Adipocyte (in vitro differentiated cells): ENCODE data around the gene CCDC197.

Experiments used
- DNase-seq: peaks from one replicate; pipeline ENCODE4 v3.0.0-alpha.2; 2015; ENCODE audit warnings: low read depth
- H3K27me3 ChIP-seq: replicated peaks from 2 replicates; pipeline ENCODE4 v1.7.0; 2013; ENCODE audit warnings: mild to moderate bottlenecking, low read length, moderate library complexity; ENCODE audit not compliant: control insufficient read depth, insufficient read depth
- H3K36me3 ChIP-seq: 2 replicates; pipeline ENCODE4 v1.7.0; 2013; ENCODE audit warnings: low read length, mild to moderate bottlenecking, moderate library complexity; ENCODE audit not compliant: control insufficient read depth, insufficient read depth, severe bottlenecking
- H3K4me1 ChIP-seq: 2 replicates; pipeline ENCODE4 v1.7.0; 2013; ENCODE audit warnings: mild to moderate bottlenecking, low read length, moderate library complexity; ENCODE audit not compliant: control insufficient read depth, insufficient read depth
- H3K4me3 ChIP-seq: 2 replicates; pipeline ENCODE4 v1.7.0; 2013; ENCODE audit warnings: mild to moderate bottlenecking, low read length, moderate library complexity
- H3K9ac ChIP-seq: 2 replicates; pipeline ENCODE4 v1.7.0; 2013; ENCODE audit warnings: mild to moderate bottlenecking, low read length, moderate library complexity
- H3K9me3 ChIP-seq: 2 replicates; pipeline ENCODE4 v1.7.0; 2013; ENCODE audit warnings: mild to moderate bottlenecking, low read length, moderate library complexity; ENCODE audit not compliant: control insufficient read depth

Gene CCDC197

DNA sequence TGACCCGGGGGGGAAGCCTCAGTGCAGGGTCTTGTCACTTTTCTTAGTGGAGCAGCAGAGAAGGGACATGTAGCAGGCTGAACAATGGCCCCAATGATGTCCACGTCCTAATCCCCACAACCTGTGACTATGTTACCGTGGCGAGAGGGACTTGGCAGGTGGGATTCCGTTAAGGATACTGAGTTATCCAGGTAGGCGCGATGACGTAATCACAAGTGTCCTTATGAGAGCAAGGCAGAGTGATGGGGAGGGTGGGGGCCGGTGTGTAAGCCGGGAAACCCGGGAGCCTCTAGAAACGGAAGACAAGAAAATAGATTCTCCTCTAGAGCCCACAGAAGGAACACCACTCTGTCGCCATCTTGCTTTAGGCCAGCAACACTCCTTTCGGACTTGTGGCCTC, 33.5 kb downstream of the CCDC197 start:
- no peaks in the 10 kb centered on the region for H3K36me3 ChIP-seq
- no peak overlapping the region for H3K9ac ChIP-seq
- no peaks in the 10 kb centered on the region for H3K27me3 ChIP-seq
- DNase-seq, result no peak
- H3K9me3 ChIP-seq, result peaks cover 2% of the 10 kb centered on the region
- no peak overlapping the region for H3K4me3 ChIP-seq
- no peaks in the 10 kb centered on the region for H3K4me1 ChIP-seq

DNA sequence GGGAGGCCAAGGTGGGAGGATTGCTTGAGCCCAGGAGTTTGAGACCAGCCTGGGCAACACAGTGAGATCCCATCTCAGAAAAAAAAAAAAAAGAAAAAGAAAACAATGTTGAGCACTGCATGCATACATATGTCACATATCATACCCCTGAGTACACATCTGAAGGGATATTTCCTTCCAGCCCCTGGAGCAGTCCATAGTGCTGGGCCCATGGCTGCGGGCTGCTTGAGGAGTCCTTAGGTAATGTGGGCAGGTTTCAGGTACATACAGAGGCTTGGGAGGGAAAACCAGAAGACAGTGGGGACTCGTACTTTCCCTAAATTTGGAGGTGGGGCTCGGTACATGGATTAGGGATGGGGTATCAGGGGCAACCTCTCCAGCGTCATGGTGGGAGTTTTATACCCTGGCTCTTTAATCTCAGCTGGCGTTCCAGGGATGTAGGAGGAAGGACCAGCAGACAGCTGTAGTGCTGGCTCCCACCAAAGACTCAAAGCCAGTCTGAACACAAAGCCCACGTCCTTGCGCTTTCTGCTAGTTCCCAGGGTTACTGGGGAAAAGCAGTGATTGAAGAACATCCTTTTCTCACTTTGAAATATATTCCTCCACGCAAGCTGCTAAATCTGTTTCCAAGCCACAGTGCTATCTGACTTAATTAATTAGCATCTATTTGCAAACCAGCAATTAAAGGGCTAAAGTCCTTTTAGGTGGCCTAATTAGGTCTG, 34.2 kb downstream of the CCDC197 start:
- H3K36me3 ChIP-seq, result no peaks in the 10 kb centered on the region
- no peak for DNase-seq

DNA sequence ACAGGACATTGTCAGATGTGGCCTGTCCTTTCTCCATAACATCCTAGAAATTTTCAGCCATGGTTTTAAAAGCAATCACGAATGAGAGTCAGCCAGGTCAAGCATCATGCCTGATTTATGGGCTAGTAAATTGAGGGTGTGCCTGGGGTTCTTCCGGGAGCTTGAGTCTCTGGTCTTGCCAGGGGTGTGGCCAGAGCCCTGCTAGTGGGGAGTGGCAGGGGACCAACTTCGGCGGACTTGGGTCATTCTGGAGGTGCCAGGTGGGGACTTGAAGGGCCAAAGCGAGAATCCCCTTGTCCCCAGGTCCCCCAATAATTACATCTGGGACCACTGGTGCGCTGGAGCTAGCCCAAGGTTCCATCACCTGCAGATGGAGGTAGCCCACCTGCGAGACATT, 34.8 kb downstream of the CCDC197 start:
- DNase-seq, result no peak
- Histone ChIP-seq H3K4me3 (no peak overlapping the region), H3K4me1 (no peaks in the 10 kb centered on the region), H3K9ac (no peak overlapping the region), H3K9me3 (peaks cover 2% of the 10 kb centered on the region), H3K27me3 (no peaks in the 10 kb centered on the region), H3K36me3 (no peaks in the 10 kb centered on the region)

More for the DNA sequence above, 34.2 kb downstream of the CCDC197 start:
- Histone ChIP-seq H3K27me3 (no peaks in the 10 kb centered on the region), H3K4me3 (no peak overlapping the region), H3K9me3 (peaks cover 2% of the 10 kb centered on the region), H3K9ac (no peak overlapping the region), H3K4me1 (no peaks in the 10 kb centered on the region)

DNA sequence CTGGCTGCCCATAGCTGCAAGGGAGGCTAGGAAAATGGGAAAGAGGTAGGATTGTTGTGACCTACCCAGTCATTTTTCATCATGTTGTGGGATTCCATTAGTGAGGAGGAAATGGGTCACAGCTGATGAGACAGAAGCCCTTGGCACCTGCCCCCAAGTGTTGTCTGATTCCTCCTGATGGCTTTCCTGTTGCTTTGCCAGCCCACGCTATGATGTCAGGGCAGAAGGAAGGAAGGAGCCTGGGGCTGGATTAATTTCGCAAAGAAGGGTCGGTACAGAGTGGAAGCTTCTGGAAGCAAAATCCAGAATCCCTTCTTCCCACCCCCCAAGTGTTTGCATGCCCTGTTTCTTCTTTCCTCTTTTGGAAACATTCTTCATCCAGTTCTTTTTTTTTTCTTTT, 37.8 kb downstream of the CCDC197 start:
- Histone ChIP-seq H3K4me3 (no peak overlapping the region), H3K27me3 (no peaks in the 10 kb centered on the region), H3K9ac (no peak overlapping the region), H3K9me3 (peaks cover 2% of the 10 kb centered on the region), H3K36me3 (no peaks in the 10 kb centered on the region), H3K4me1 (no peaks in the 10 kb centered on the region)
- no peak for DNase-seq

DNA sequence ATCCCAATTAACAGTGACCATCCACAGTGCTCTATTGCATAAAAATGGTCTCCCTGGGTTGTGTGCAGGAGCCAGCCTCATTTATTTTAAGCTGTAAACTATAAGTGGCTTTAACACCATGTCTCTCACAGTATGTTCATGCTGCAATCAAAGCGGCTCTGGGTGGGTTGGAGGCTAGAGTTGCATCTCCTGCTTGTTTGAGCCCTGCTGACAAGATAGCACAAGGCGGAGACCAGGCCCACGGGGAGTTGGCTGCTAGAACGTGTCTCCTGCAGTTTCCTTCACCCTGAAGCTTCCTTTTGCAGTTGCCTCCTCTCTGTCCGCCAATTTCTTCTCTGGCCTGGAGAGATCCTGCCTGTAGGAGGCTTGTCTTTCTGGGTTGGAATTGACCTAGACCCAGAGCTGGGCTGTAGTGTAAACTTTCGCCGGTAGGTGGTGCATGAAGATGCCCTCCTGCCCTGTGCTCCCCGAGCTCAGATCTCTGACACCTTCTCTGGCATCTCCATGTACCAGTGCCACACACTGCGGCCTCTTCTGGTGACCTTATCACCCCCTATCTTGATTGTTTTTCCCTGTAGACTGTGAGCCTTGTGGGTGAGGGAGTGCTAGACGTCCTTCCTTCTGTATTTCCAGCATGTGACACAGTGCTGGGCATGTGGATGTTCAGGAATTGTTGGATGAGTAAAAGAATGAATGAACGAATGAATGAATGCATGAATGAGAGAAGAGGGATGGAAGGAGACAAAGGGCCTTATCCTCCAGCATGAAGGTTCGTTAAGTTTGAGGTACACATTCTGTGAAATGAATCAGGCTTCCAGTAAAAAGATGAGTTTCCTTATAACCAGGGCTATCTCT, 39.4 kb downstream of the CCDC197 start:
- peak; percentile 79 for DNase-seq
- Histone ChIP-seq H3K4me1 (peaks cover 8% of the 10 kb centered on the region), H3K27me3 (no peaks in the 10 kb centered on the region), H3K4me3 (no peak overlapping the region), H3K9me3 (peaks cover 2% of the 10 kb centered on the region), H3K36me3 (no peaks in the 10 kb centered on the region), H3K9ac (no peak overlapping the region)

DNA sequence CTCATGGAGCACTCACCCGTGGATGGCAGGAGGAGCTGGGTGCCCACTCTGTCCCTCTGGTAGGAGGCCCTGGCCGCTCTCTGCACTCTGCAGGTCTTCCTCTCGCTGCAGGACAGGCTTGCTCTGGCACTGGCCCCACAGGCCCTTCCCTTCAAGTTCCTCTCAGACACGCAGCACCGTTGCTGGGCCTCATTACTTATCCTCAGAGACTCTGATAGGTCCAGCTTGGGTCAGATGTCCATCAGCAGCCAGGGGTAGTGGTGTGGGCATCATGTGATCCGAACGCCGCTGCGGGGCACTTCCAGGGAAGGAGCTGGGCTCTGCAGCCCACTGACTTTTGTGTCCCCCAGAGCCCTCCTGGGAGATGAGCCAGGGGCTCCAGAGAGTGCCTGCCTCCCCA, 40.9 kb downstream of the CCDC197 start:
- DNase-seq, result no peak
- Histone ChIP-seq H3K4me1 (peaks cover 22% of the 10 kb centered on the region), H3K4me3 (no peak overlapping the region), H3K36me3 (no peaks in the 10 kb centered on the region), H3K27me3 (no peaks in the 10 kb centered on the region), H3K9ac (no peak overlapping the region), H3K9me3 (peaks cover 2% of the 10 kb centered on the region)

DNA sequence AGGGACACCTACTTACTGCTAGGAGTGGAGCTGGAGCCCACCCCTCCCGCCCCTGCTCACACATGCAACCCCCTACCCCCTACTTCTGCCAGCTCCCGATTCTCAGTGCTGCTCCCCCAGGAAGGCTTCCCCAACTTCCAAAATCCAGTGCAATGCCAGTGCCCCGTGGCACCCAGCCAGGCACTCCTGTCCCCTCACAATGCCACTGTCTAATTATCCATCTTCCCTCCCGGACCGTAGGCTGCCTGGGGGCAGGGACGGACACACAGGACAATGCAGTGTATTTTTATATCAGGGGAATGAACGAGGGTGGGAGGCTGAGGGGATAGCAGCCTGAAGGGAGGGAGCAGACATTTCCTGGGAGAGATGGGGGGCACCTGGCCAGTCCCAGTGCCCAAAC, 41.4 kb downstream of the CCDC197 start:
- no peaks in the 10 kb centered on the region for H3K27me3 ChIP-seq

DNA sequence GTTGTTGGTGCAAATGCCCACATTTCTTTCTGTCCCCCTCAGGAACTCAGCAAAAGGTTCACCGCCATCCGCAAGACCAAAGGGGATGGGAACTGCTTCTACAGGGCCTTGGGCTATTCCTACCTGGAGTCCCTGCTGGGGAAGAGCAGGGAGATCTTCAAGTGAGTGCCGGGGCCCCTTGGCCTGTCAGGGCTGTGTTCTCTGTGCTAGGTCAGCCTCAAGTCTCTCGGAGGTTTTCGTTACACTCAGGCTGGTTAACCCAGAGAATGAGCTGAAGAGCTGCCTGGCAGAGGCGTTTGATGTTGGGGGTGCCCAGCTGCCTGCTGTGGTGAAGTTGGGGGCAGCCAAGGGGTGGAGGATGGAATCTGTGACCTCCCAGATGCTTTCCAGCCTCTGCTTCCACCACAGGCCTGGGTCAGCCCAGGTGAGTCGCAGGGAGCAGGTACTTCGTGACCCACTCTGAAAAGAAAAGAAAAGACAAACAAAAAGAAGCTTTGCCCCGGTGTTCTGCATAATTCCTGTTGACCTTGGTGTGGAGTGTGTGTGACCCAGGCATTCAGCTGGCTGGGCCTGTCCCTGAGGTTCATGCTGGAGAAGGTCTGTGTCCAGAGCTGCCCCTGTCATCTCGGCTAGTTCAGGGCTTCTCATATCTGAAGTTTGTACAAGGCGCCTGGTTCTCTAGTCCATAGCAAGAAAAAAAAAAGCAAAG, 42.0 kb downstream of the CCDC197 start:
- Histone ChIP-seq H3K9me3 (peaks cover 2% of the 10 kb centered on the region), H3K36me3 (peaks cover 7% of the 10 kb centered on the region), H3K4me1 (peaks cover 29% of the 10 kb centered on the region), H3K9ac (no peak overlapping the region), H3K4me3 (no peak overlapping the region), H3K27me3 (no peaks in the 10 kb centered on the region)
- no peak for DNase-seq

More for the DNA sequence above, 41.4 kb downstream of the CCDC197 start:
- H3K9ac ChIP-seq, result no peak overlapping the region
- H3K9me3 ChIP-seq, result peaks cover 2% of the 10 kb centered on the region
- peaks cover 1% of the 10 kb centered on the region for H3K36me3 ChIP-seq
- no peak for DNase-seq
- H3K4me1 ChIP-seq, result peaks cover 28% of the 10 kb centered on the region
- no peak overlapping the region for H3K4me3 ChIP-seq

DNA sequence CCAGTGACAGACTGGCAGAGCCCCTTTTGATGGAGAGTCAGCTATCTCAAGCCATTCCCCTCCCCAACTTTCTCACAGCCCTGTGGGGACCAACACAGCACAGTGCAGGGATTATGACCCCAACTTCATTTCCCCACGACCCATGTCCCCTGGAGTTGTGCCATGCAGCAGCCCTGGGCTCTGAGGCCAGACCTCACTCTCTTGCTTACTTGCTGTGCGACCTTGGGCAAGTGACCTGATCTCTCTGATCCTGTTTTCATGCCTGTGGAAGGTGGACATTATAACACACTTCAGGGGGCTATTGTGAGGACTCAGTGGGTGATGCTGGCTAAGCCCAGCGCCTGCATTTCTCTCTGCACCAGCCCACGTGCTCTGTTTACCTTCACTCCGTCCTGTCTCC, 43.1 kb downstream of the CCDC197 start:
- Histone ChIP-seq H3K9me3 (no peaks in the 10 kb centered on the region), H3K9ac (no peak overlapping the region), H3K27me3 (no peaks in the 10 kb centered on the region), H3K4me3 (no peak overlapping the region), H3K4me1 (peaks cover 29% of the 10 kb centered on the region), H3K36me3 (peaks cover 18% of the 10 kb centered on the region)
- no peak for DNase-seq

DNA sequence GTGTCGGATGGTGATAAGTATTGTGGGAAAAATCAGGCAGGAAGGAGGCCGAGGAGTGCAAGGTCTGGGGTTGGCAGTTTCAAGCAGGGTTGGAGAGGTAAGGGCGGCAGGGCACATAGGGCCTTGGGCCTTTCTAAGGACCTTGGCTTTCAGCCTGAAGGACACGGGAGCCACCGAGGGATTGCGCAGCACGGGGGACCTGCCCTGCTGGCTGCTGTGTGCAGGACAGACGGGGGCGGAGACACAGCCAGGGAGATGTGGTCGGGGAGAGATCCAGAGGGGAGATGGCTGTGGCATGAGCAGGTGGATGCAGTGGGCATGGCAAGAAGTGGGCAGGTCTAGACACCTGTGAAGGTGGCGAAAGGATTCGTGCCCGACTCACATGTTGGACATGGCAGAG, 43.7 kb downstream of the CCDC197 start:
- H3K9ac ChIP-seq, result no peak overlapping the region
- no peaks in the 10 kb centered on the region for H3K27me3 ChIP-seq
- no peak for DNase-seq
- no peak overlapping the region for H3K4me3 ChIP-seq
- H3K36me3 ChIP-seq, result peaks cover 23% of the 10 kb centered on the region
- peaks cover 29% of the 10 kb centered on the region for H3K4me1 ChIP-seq
- H3K9me3 ChIP-seq, result no peaks in the 10 kb centered on the region
